Occipital lobe (tissue), 3 donors: ENCODE data around the gene ERVK3-1. TPM values are rescaled to one million over a fixed set of nuclear protein-coding genes. Genes with fewer than 3 reads are reported as not detected.
A peak's percentile ranks its signal among the peaks of the same experiment; 100 is the strongest.

Experiments
- DNase-seq: peaks from one replicate; lab custom pipeline; 2025; lab: John Stamatoyannopoulos, UW
- small RNA-seq: library from RNA; depleted of rRNA; stranded (forward); fragments of <200 nt; gene quantifications from one replicate; pipeline ENCODE3, GENCODE V24; 2014
- total RNA-seq: library from RNA; depleted of rRNA; stranded (reverse); fragments of >200 nt; gene quantifications from one replicate; pipeline ENCODE4 v1.2.3, GENCODE V29; 2014

Gene ERVK3-1
- total RNA-seq, 1 donor from 2014 or later, result 20.6 TPM

DNA sequence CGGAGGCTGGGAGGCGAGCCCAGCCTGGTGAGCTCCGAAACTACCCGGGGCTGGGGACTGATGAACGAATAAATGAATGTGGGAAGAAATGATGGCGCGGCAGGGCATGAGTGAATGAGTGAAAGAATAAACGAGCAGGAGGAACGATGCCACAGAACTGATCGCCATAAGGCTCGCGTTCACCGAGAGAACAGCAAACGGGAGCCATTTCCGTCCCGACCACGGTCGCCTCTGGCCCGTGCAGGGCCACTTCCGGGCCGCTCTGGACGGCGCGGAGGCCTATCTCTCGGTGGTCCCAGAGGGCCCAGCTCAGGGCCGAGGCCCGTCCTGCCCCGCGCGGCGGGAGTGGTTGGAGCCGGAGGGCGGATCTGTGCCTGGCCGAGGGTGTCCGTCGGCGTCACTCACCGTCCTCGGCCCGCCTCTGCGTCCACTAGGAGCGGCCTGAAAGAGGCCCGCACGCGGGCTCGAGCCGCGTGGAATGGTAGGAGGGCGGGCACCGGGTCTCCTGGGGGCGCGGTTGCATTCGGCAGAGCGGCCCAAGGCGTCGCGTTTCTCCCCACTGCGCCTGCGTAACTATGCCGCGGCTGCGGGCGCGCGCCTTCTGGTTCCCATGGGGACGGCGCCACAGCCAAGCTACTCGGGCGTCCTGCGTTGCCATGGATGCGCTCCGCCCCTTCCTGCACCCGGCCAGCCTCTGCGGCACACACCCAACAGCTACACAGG lies 57.3 kb downstream of the ERVK3-1 start, which contains the start of gene ZNF497:
Gene ZNF497, minus strand, starts transcription at position 480 of the 723 bp plus-strand sequence. CDS start 5,116 bp downstream, outside the sequence.
- DNase-seq, result peak; percentile 97

DNA sequence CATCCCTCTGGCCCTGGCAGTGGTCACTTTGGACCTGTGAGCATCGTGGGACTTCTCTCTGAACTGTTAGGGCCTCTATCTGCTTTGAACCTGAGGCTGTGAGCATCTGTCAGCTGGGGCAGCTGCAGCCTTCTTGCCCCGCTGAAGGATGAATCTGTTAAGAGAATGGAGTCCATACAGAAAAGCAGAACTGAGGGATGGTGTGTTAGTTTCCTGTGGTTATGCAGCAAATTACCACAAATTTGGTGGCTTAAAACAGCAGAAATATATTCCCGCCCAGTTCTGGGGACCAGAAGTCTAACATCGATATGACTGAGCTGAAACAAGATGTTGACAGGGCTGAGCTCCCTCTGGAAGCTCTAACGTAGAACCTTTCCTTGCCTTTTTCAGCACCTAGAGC lies 59.0 kb downstream of the ERVK3-1 start:
- DNase-seq, result no peak

Small RNA genes lying within 50 kb of the gene (small RNA-seq; reads per million reads assigned to genes)
- gene MIR6806 (0.26 reads per million), gene RNA5SP473 (not detected)

Other genes starting within 250 kb of the ERVK3-1 start
- gene ZNF135, start 246.1 kb upstream of the ERVK3-1 start, total RNA-seq, result 13.4 TPM
- gene ZSCAN18, start 207.1 kb upstream of the ERVK3-1 start, total RNA-seq, result 87.0 TPM
- 28.4 TPM for gene ZNF329, start 154.6 kb upstream of the ERVK3-1 start, total RNA-seq
- gene ZNF274, start 122.3 kb upstream of the ERVK3-1 start, total RNA-seq, result 25.1 TPM
- gene ZNF544, start 76.5 kb upstream of the ERVK3-1 start, total RNA-seq, result 63.8 TPM
- 17.2 TPM for gene ZNF8, start 26.4 kb upstream of the ERVK3-1 start, total RNA-seq
- gene ZSCAN22, start 21.6 kb downstream of the ERVK3-1 start, total RNA-seq, result 3.0 TPM
- gene A1BG, start 48.1 kb downstream of the ERVK3-1 start, total RNA-seq, result 0.94 TPM
- 5.9 TPM for gene ZNF497, start 57.4 kb downstream of the ERVK3-1 start, total RNA-seq
- 0.94 TPM for gene ZNF837, start 75.7 kb downstream of the ERVK3-1 start, total RNA-seq
- gene RPS5, start 81.9 kb downstream of the ERVK3-1 start, total RNA-seq, result 1,568 TPM
- gene RNF225, start 90.3 kb downstream of the ERVK3-1 start, total RNA-seq, result not detected
- 14.3 TPM for gene ZNF584, start 103.3 kb downstream of the ERVK3-1 start, total RNA-seq
- 21.7 TPM for gene ZNF132, start 134.8 kb downstream of the ERVK3-1 start, total RNA-seq
- 18.2 TPM for gene ZNF324B, start 146.2 kb downstream of the ERVK3-1 start, total RNA-seq
- gene ZNF324, start 161.7 kb downstream of the ERVK3-1 start, total RNA-seq, result 22.9 TPM
- 7.5 TPM for gene ZNF446, start 171.0 kb downstream of the ERVK3-1 start, total RNA-seq
- gene SLC27A5, start 206.6 kb downstream of the ERVK3-1 start, total RNA-seq, result 4.1 TPM
- gene ZBTB45, start 214.4 kb downstream of the ERVK3-1 start, total RNA-seq, result 5.0 TPM
- 276 TPM for gene TRIM28, start 238.7 kb downstream of the ERVK3-1 start, total RNA-seq
- 47.7 TPM for gene CHMP2A, start 249.7 kb downstream of the ERVK3-1 start, total RNA-seq